Measurements from ENCODE around the gene RHOB.
A peak's percentile ranks its signal among the peaks of the same experiment; 100 is the strongest.

The RHOB gene
- total RNA-seq: 130 to 271 (median 146) reads per million in 3 donors

GRCh38 chr2:20446917-20447436 is at the start of gene RHOB:
TSS of gene RHOB (plus strand) at chr2:20447074. CDS start at chr2:20447466, 392 bp downstream.
- no peaks in the 10 kb centered on the region for H3K9me3 ChIP-seq (ENCODE audit: control insufficient read depth, low read length)
- H3K4me1 ChIP-seq (ENCODE audit: control insufficient read depth, insufficient read depth, low read length, poor library complexity, severe bottlenecking): peaks cover 9% of the 10 kb centered on the region
- H3K36me3 ChIP-seq (ENCODE audit: control insufficient read depth, insufficient read depth, low read length): no peaks in the 10 kb centered on the region
- DNase-seq: peak; percentile 75 to 80 (median 79)
- peaks cover 4% of the 10 kb centered on the region for H3K27me3 ChIP-seq (replicated peaks; ENCODE audit: control insufficient read depth, insufficient read depth, low read length, poor library complexity, severe bottlenecking)
- H3K27ac ChIP-seq (ENCODE audit: insufficient read depth, low read length, poor library complexity, severe bottlenecking): peak within 1 kb of the TSS; percentile 42
- peak within 1 kb of the TSS; percentile 78 for H3K4me3 ChIP-seq (ENCODE audit: insufficient read depth, low read depth, low read length, poor library complexity, severe bottlenecking)

- Histone ChIP-seq H3K27me3 (replicated peaks; ENCODE audit: control insufficient read depth, insufficient read depth, low read length, poor library complexity, severe bottlenecking) (no peaks in the 10 kb centered on the region), H3K4me3 (ENCODE audit: insufficient read depth, low read depth, low read length, poor library complexity, severe bottlenecking) (no peak overlapping the region), H3K36me3 (ENCODE audit: control insufficient read depth, insufficient read depth, low read length) (no peaks in the 10 kb centered on the region), H3K9me3 (ENCODE audit: control insufficient read depth, low read length) (no peaks in the 10 kb centered on the region), H3K27ac (ENCODE audit: insufficient read depth, low read length, poor library complexity, severe bottlenecking) (no peak overlapping the region), H3K4me1 (ENCODE audit: control insufficient read depth, insufficient read depth, low read length, poor library complexity, severe bottlenecking) (no peaks in the 10 kb centered on the region)
- no peak for DNase-seq
These were observed 48.9 kb upstream of the RHOB start for GRCh38 chr2:20397811-20398447.

- no peak for DNase-seq
- no peaks in the 10 kb centered on the region for H3K9me3 ChIP-seq (ENCODE audit: control insufficient read depth, low read length)
- no peaks in the 10 kb centered on the region for H3K27me3 ChIP-seq (replicated peaks; ENCODE audit: control insufficient read depth, insufficient read depth, low read length, poor library complexity, severe bottlenecking)
- no peak overlapping the region for H3K27ac ChIP-seq (ENCODE audit: insufficient read depth, low read length, poor library complexity, severe bottlenecking)
- H3K4me3 ChIP-seq (ENCODE audit: insufficient read depth, low read depth, low read length, poor library complexity, severe bottlenecking): no peak overlapping the region
- no peaks in the 10 kb centered on the region for H3K36me3 ChIP-seq (ENCODE audit: control insufficient read depth, insufficient read depth, low read length)
- H3K4me1 ChIP-seq (ENCODE audit: control insufficient read depth, insufficient read depth, low read length, poor library complexity, severe bottlenecking): no peaks in the 10 kb centered on the region
These were observed 47.8 kb upstream of the RHOB start for GRCh38 chr2:20398956-20399567.

- no peaks in the 10 kb centered on the region for H3K9me3 ChIP-seq (ENCODE audit: control insufficient read depth, low read length)
- no peaks in the 10 kb centered on the region for H3K36me3 ChIP-seq (ENCODE audit: control insufficient read depth, insufficient read depth, low read length)
- no peak overlapping the region for H3K27ac ChIP-seq (ENCODE audit: insufficient read depth, low read length, poor library complexity, severe bottlenecking)
- no peaks in the 10 kb centered on the region for H3K4me1 ChIP-seq (ENCODE audit: control insufficient read depth, insufficient read depth, low read length, poor library complexity, severe bottlenecking)
- H3K4me3 ChIP-seq (ENCODE audit: insufficient read depth, low read depth, low read length, poor library complexity, severe bottlenecking): no peak overlapping the region
- H3K27me3 ChIP-seq (replicated peaks; ENCODE audit: control insufficient read depth, insufficient read depth, low read length, poor library complexity, severe bottlenecking): no peaks in the 10 kb centered on the region
- DNase-seq: no peak
These were observed 46.6 kb upstream of the RHOB start for GRCh38 chr2:20400306-20400705.

GRCh38 chr2:20400787-20401488 is 45.9 kb upstream of the RHOB start:
- H3K27ac ChIP-seq (ENCODE audit: insufficient read depth, low read length, poor library complexity, severe bottlenecking): no peak overlapping the region
- H3K27me3 ChIP-seq (replicated peaks; ENCODE audit: control insufficient read depth, insufficient read depth, low read length, poor library complexity, severe bottlenecking): no peaks in the 10 kb centered on the region
- H3K4me3 ChIP-seq (ENCODE audit: insufficient read depth, low read depth, low read length, poor library complexity, severe bottlenecking): no peak overlapping the region
- H3K36me3 ChIP-seq (ENCODE audit: control insufficient read depth, insufficient read depth, low read length): no peaks in the 10 kb centered on the region
- no peaks in the 10 kb centered on the region for H3K9me3 ChIP-seq (ENCODE audit: control insufficient read depth, low read length)
- no peak for DNase-seq
- no peaks in the 10 kb centered on the region for H3K4me1 ChIP-seq (ENCODE audit: control insufficient read depth, insufficient read depth, low read length, poor library complexity, severe bottlenecking)

GRCh38 chr2:20401489-20401835 is 45.4 kb upstream of the RHOB start:
- Histone ChIP-seq H3K27me3 (replicated peaks; ENCODE audit: control insufficient read depth, insufficient read depth, low read length, poor library complexity, severe bottlenecking) (no peaks in the 10 kb centered on the region), H3K36me3 (ENCODE audit: control insufficient read depth, insufficient read depth, low read length) (no peaks in the 10 kb centered on the region), H3K27ac (ENCODE audit: insufficient read depth, low read length, poor library complexity, severe bottlenecking) (no peak overlapping the region), H3K9me3 (ENCODE audit: control insufficient read depth, low read length) (no peaks in the 10 kb centered on the region), H3K4me3 (ENCODE audit: insufficient read depth, low read depth, low read length, poor library complexity, severe bottlenecking) (no peak overlapping the region), H3K4me1 (ENCODE audit: control insufficient read depth, insufficient read depth, low read length, poor library complexity, severe bottlenecking) (no peaks in the 10 kb centered on the region)
- DNase-seq: no peak

- Histone ChIP-seq H3K27ac (ENCODE audit: insufficient read depth, low read length, poor library complexity, severe bottlenecking) (no peak overlapping the region), H3K9me3 (ENCODE audit: control insufficient read depth, low read length) (no peaks in the 10 kb centered on the region), H3K4me1 (ENCODE audit: control insufficient read depth, insufficient read depth, low read length, poor library complexity, severe bottlenecking) (no peaks in the 10 kb centered on the region), H3K4me3 (ENCODE audit: insufficient read depth, low read depth, low read length, poor library complexity, severe bottlenecking) (no peak overlapping the region), H3K27me3 (replicated peaks; ENCODE audit: control insufficient read depth, insufficient read depth, low read length, poor library complexity, severe bottlenecking) (no peaks in the 10 kb centered on the region), H3K36me3 (ENCODE audit: control insufficient read depth, insufficient read depth, low read length) (no peaks in the 10 kb centered on the region)
- DNase-seq: no peak
These were observed 43.0 kb upstream of the RHOB start for GRCh38 chr2:20403774-20404312.

- H3K9me3 ChIP-seq (ENCODE audit: control insufficient read depth, low read length): no peaks in the 10 kb centered on the region
- no peaks in the 10 kb centered on the region for H3K36me3 ChIP-seq (ENCODE audit: control insufficient read depth, insufficient read depth, low read length)
- no peaks in the 10 kb centered on the region for H3K4me1 ChIP-seq (ENCODE audit: control insufficient read depth, insufficient read depth, low read length, poor library complexity, severe bottlenecking)
- H3K27me3 ChIP-seq (replicated peaks; ENCODE audit: control insufficient read depth, insufficient read depth, low read length, poor library complexity, severe bottlenecking): no peaks in the 10 kb centered on the region
- no peak overlapping the region for H3K4me3 ChIP-seq (ENCODE audit: insufficient read depth, low read depth, low read length, poor library complexity, severe bottlenecking)
- no peak for DNase-seq
- H3K27ac ChIP-seq (ENCODE audit: insufficient read depth, low read length, poor library complexity, severe bottlenecking): no peak overlapping the region
These were observed 41.9 kb upstream of the RHOB start for GRCh38 chr2:20404950-20405349.

- no peak for DNase-seq
- Histone ChIP-seq H3K36me3 (ENCODE audit: control insufficient read depth, insufficient read depth, low read length) (no peaks in the 10 kb centered on the region), H3K9me3 (ENCODE audit: control insufficient read depth, low read length) (no peaks in the 10 kb centered on the region), H3K27ac (ENCODE audit: insufficient read depth, low read length, poor library complexity, severe bottlenecking) (no peak overlapping the region), H3K27me3 (replicated peaks; ENCODE audit: control insufficient read depth, insufficient read depth, low read length, poor library complexity, severe bottlenecking) (no peaks in the 10 kb centered on the region), H3K4me3 (ENCODE audit: insufficient read depth, low read depth, low read length, poor library complexity, severe bottlenecking) (no peak overlapping the region), H3K4me1 (ENCODE audit: control insufficient read depth, insufficient read depth, low read length, poor library complexity, severe bottlenecking) (no peaks in the 10 kb centered on the region)
These were observed 37.8 kb upstream of the RHOB start for GRCh38 chr2:20409039-20409438.

All from effector memory CD4-positive, alpha-beta T cell (primary cell).